Measurements from ENCODE around the gene TRMT44. TPM values are rescaled to one million over a fixed set of nuclear protein-coding genes. Genes with fewer than 3 reads are reported as not detected.

TRMT44 gene
- total RNA-seq, 4 donors from 2014 or later = 39.0 to 61.0 (median 49.2) TPM

- WGBS, 2 donors = 31 to 35% methylated on average over 13 to 21 of the region's 21 CpGs
- H3K4me3 ChIP-seq (ENCODE audit: low read depth, poor library complexity, severe bottlenecking) = no peak overlapping the region
- DNase-seq (ENCODE audit: low spot score in 2 of 2) = peak in 1 of 2 donors; percentile 21
- intact Hi-C loops (cut with DNase I; ENCODE audit: low total_unique reads) = no loop called here
- no peak for TF ChIP-seq CTCF (IDR thresholded peaks at IDR 0.05)
- no peak for TF ChIP-seq POLR2A (IDR thresholded peaks at IDR 0.05)
These were observed 66.0 kb downstream of the TRMT44 start for GRCh38 chr4:8506373-8507195.

DNA sequence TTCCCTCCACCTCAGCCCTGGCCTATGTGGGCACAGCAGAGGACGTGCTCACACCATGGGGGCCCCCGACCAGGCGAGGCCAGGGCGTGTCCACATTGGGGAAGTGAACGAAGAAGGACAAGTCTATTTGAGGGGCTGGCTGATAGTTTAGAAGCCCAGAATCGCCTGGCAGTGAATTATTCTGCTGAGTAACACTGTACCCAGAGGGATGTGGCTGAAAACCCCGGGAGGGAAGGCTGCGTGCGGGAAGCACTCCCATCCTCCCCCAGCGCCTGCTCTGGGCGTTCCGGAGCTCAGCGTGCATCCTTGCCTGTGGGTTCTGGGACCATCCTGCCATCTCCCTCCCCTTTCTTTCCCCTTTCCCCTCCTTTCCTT, 66.6 kb downstream of the TRMT44 start:
- DNase-seq (ENCODE audit: low spot score in 2 of 2) = no peak
- WGBS, 2 donors = 56% methylated on average over 13 of the region's 13 CpGs
- TF ChIP-seq POLR2A (IDR thresholded peaks at IDR 0.05) = no peak
- no peak for TF ChIP-seq CTCF (IDR thresholded peaks at IDR 0.05)
- H3K4me3 ChIP-seq (ENCODE audit: low read depth, poor library complexity, severe bottlenecking) = no peak overlapping the region
- intact Hi-C loops (cut with DNase I; ENCODE audit: low total_unique reads) = no loop called here

GRCh38 chr4:8507624-8508023, 67.0 kb downstream of the TRMT44 start:
- no peak for DNase-seq (ENCODE audit: low spot score in 2 of 2)
- no peak overlapping the region for H3K4me3 ChIP-seq (ENCODE audit: low read depth, poor library complexity, severe bottlenecking)
- intact Hi-C loops (cut with DNase I; ENCODE audit: low total_unique reads) = no loop called here
- 73 to 81% methylated on average over 9 of the region's 9 CpGs for WGBS, 2 donors
- TF ChIP-seq CTCF (IDR thresholded peaks at IDR 0.05) (no peak), POLR2A (IDR thresholded peaks at IDR 0.05) (no peak)

DNA sequence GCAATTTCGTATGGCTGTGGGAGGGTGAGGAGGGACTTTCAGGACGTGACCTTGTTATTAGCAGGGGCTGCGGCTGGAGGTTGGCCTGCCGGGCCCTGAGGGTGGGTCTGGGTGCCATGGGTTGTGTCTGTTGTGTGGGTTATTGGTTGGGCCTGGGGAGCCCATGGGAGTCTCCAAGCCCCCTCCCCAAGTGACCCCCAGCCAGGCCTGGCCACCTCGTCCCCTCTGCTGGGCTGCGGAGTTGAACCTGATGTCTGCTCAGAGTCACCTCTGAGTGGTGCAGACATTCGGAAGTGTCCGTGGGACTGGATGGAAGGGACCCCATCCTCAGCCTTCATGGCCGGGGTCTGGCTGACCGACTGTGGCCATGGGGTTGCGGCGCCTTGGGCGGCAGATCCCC, 67.7 kb downstream of the TRMT44 start:
- TF ChIP-seq POLR2A (IDR thresholded peaks at IDR 0.05) (no peak), CTCF (IDR thresholded peaks at IDR 0.05) (no peak)
- 83 to 93% methylated on average over 7 to 13 of the region's 13 CpGs for WGBS, 2 donors
- no peak for DNase-seq (ENCODE audit: low spot score in 2 of 2)
- intact Hi-C loops (cut with DNase I; ENCODE audit: low total_unique reads) = no loop called here
- no peak overlapping the region for H3K4me3 ChIP-seq (ENCODE audit: low read depth, poor library complexity, severe bottlenecking)

DNA sequence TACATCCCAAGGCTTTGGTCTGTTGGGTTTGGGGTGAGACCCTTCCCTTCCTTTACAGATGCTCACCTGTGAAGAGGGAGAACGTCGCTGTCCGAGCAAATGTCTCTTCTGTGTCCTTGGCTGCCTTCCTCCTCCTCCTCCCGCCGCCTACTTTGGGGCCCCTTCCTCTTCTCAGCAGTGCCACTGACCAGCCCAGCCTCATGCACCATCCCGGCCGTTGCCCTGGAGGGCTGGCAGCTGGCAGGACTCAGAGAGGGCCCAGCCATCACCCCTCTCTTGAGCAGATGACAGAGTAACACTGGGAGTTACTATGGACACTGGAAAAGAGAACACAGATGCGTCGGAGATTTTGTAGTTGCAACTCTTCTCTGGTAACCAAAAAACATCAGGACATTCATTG, 68.2 kb downstream of the TRMT44 start:
- no peak for DNase-seq (ENCODE audit: low spot score in 2 of 2)
- intact Hi-C loops (cut with DNase I; ENCODE audit: low total_unique reads) = no loop called here

More for the DNA sequence above, 68.2 kb downstream of the TRMT44 start:
- H3K4me3 ChIP-seq (ENCODE audit: low read depth, poor library complexity, severe bottlenecking) = no peak overlapping the region
- WGBS, 2 donors = 85 to 95% methylated on average over 9 of the region's 9 CpGs
- TF ChIP-seq POLR2A (IDR thresholded peaks at IDR 0.05) (no peak), CTCF (IDR thresholded peaks at IDR 0.05) (no peak)
